HCT116 (cell line): ENCODE data around the gene LRRC43.

ENCODE experiments used
- EZH2 ChIP-seq: fragments of 200-600 bp; sonication (generic); IDR thresholded peaks from 2 replicates; pipeline ENCODE4 v1.6.1; 2017; ENCODE audit warnings: antibody characterized with exemption, mixed run types
- EZH2phosphoT487 ChIP-seq: fragments of 200-600 bp; IDR thresholded peaks from 2 replicates; pipeline ENCODE4 v1.6.1; 2018; ENCODE audit warnings: antibody characterized with exemption, borderline replicate concordance
- JUND ChIP-seq: IDR thresholded peaks from 2 replicates; pipeline ENCODE4 v1.6.1; 2012
- POLR2A ChIP-seq: IDR thresholded peaks from 2 replicates; pipeline ENCODE4 v1.7.0; 2011; ENCODE audit warnings: borderline replicate concordance; ENCODE audit not compliant: insufficient read depth, insufficient read length; ENCODE audit errors: extremely low read depth
- TF ChIP-seq, protein P1 (sequence below), 3 experiments: fragments of 200-600 bp in 1 of 3; sonication (generic) in 1 of 3; IDR thresholded peaks in 2 of 3; conservative IDR thresholded peaks in 1 of 3; 2 replicates each; pipeline ENCODE4 v1.5.1; 2012 to 2017; ENCODE audit warnings: low read depth in 2 of 3, low read length in 2 of 3, antibody characterized with exemption in 1 of 3, borderline replicate concordance in 1 of 3, control low read depth in 1 of 3, mild to moderate bottlenecking in 1 of 3, mixed read lengths in 1 of 3, mixed run types in 1 of 3, moderate library complexity in 1 of 3; ENCODE audit not compliant: insufficient read depth in 1 of 3
- TF ChIP-seq, protein P2 (sequence below): IDR thresholded peaks from 2 replicates; pipeline ENCODE4 v1.6.1; 2012; ENCODE audit warnings: low read depth
- TF ChIP-seq, protein P3 (sequence below): IDR thresholded peaks from 2 replicates; pipeline ENCODE4 v1.6.1; 2011; ENCODE audit warnings: mild to moderate bottlenecking, low read length, moderate library complexity; ENCODE audit not compliant: insufficient replicate concordance; ENCODE audit errors: extremely low read depth

GRCh38 chr12:122243965-122244364 is 61.0 kb downstream of the LRRC43 start:
- TF ChIP-seq EZH2 (no peak), EZH2phosphoT487 (no peak), JUND (no peak), POLR2A (no peak)
- TF ChIP-seq, protein P1, sequence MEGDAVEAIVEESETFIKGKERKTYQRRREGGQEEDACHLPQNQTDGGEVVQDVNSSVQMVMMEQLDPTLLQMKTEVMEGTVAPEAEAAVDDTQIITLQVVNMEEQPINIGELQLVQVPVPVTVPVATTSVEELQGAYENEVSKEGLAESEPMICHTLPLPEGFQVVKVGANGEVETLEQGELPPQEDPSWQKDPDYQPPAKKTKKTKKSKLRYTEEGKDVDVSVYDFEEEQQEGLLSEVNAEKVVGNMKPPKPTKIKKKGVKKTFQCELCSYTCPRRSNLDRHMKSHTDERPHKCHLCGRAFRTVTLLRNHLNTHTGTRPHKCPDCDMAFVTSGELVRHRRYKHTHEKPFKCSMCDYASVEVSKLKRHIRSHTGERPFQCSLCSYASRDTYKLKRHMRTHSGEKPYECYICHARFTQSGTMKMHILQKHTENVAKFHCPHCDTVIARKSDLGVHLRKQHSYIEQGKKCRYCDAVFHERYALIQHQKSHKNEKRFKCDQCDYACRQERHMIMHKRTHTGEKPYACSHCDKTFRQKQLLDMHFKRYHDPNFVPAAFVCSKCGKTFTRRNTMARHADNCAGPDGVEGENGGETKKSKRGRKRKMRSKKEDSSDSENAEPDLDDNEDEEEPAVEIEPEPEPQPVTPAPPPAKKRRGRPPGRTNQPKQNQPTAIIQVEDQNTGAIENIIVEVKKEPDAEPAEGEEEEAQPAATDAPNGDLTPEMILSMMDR (IDR thresholded peaks at IDR 0.05 in 2 of 3, conservative IDR thresholded peaks at IDR 0.05 in 1 of 3; ENCODE audit: borderline replicate concordance in 1 of 3, insufficient read depth in 1 of 3, low read depth in 2 of 3, low read length in 2 of 3) = no peak
- TF ChIP-seq, protein P2, sequence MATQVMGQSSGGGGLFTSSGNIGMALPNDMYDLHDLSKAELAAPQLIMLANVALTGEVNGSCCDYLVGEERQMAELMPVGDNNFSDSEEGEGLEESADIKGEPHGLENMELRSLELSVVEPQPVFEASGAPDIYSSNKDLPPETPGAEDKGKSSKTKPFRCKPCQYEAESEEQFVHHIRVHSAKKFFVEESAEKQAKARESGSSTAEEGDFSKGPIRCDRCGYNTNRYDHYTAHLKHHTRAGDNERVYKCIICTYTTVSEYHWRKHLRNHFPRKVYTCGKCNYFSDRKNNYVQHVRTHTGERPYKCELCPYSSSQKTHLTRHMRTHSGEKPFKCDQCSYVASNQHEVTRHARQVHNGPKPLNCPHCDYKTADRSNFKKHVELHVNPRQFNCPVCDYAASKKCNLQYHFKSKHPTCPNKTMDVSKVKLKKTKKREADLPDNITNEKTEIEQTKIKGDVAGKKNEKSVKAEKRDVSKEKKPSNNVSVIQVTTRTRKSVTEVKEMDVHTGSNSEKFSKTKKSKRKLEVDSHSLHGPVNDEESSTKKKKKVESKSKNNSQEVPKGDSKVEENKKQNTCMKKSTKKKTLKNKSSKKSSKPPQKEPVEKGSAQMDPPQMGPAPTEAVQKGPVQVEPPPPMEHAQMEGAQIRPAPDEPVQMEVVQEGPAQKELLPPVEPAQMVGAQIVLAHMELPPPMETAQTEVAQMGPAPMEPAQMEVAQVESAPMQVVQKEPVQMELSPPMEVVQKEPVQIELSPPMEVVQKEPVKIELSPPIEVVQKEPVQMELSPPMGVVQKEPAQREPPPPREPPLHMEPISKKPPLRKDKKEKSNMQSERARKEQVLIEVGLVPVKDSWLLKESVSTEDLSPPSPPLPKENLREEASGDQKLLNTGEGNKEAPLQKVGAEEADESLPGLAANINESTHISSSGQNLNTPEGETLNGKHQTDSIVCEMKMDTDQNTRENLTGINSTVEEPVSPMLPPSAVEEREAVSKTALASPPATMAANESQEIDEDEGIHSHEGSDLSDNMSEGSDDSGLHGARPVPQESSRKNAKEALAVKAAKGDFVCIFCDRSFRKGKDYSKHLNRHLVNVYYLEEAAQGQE = no peak
- TF ChIP-seq, protein P3, sequence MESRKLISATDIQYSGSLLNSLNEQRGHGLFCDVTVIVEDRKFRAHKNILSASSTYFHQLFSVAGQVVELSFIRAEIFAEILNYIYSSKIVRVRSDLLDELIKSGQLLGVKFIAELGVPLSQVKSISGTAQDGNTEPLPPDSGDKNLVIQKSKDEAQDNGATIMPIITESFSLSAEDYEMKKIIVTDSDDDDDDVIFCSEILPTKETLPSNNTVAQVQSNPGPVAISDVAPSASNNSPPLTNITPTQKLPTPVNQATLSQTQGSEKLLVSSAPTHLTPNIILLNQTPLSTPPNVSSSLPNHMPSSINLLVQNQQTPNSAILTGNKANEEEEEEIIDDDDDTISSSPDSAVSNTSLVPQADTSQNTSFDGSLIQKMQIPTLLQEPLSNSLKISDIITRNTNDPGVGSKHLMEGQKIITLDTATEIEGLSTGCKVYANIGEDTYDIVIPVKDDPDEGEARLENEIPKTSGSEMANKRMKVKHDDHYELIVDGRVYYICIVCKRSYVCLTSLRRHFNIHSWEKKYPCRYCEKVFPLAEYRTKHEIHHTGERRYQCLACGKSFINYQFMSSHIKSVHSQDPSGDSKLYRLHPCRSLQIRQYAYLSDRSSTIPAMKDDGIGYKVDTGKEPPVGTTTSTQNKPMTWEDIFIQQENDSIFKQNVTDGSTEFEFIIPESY = no peak
